Measurements from ENCODE around the gene CALN1.

DNA sequence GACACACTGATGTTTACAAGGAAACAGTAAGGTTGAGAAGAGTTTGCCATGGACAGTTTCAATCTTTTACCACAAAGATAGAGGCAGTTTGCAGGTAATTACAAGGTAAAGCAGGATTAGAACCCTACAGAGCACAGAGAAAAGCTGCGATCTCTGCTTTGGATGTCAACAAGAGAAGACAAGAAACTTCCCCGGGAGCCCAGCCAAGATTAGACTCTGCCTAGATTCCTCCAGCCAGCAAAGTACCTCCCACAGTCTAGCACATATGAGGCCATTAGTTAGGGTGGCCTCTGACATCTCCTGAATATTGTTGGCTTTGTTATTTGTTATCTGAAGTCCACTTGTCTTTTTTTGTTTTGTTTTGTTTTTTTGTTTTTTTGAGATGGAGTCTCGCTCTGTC, 178.1 kb downstream of the CALN1 start:
- no peak for TF ChIP-seq ZNF24 (tag by site-specific recombination; IDR thresholded peaks at IDR 0.05)
- no peak for TF ChIP-seq CTCF (tag by site-specific recombination; IDR thresholded peaks at IDR 0.05)
- TF ChIP-seq ZNF10 (tag by site-specific recombination; IDR thresholded peaks at IDR 0.05), result no peak
